ENCODE results near the gene FETUB. TPM values are rescaled to one million over a fixed set of nuclear protein-coding genes. Genes with fewer than 3 reads are reported as not detected.

FETUB gene
- total RNA-seq, 2 experiments from 2014 or later: not detected

DNA sequence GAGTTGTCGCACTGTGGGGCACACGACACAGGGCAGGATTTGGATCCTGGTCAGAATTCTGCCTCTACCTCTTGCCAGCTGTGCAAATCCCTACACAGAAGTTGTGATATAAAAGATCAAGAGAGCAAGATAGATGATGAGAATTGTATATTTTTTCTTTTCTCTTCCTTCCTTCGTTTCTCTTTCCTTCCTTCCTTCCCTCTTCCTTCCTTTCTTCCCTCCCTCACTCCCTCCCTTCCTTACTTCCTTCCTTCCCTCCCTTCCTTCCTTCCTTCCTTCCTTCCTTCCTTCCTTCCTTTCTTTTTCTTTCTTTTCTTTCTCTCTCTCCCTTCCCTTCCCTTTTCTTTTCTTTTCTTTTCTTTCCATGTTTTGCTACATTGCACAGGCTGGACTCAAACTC is 39.3 kb upstream of the FETUB start:
- Mint-ChIP-seq H3K9me3 (ENCODE audit: insufficient read depth) (no peaks in the 10 kb centered on the region), H3K27ac (no peak overlapping the region), H3K36me3 (ENCODE audit: low read depth) (no peaks in the 10 kb centered on the region), H3K4me1 (ENCODE audit: low read depth) (no peaks in the 10 kb centered on the region), H3K4me3 (no peak overlapping the region), H3K27me3 (ENCODE audit: low read depth) (no peaks in the 10 kb centered on the region)
- ChIA-PET CTCF (interaction anchor here (1.7 to 2.9 kb wide), 3 partner anchors 14 to 60 kb away, joined by 4 to 13 read pairs (median 9); no protein-coding TSS in a partner anchor), POLR2A (no interaction called here)
- ATAC-seq: no peak
- DNase-seq: no peak

DNA sequence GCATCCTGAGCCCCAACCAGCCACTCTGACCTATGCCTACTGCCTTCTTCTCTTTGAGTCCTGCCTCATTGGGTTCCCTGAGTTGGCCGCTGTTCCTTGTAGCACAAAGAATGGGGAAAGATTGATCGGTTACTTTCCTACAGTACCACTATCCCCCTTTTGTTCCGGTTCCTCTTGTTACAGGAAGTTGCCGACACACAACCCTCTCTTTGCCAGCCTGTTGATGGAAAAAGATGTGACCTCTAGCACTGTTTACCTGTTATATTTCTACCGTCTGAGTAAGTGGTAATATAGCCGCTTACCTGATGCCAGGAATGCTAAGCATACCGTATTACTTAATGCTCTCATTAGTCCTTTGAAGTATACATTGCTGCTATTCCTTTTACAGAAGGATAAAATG is 37.0 kb upstream of the FETUB start:
- H3K4me1 Mint-ChIP-seq (ENCODE audit: low read depth): no peaks in the 10 kb centered on the region
- DNase-seq: no peak
- no peaks in the 10 kb centered on the region for H3K36me3 Mint-ChIP-seq (ENCODE audit: low read depth)
- ATAC-seq: no peak
- H3K27me3 Mint-ChIP-seq (ENCODE audit: low read depth): peaks cover 2% of the 10 kb centered on the region
- H3K4me3 Mint-ChIP-seq: no peak overlapping the region
- no peak overlapping the region for H3K27ac Mint-ChIP-seq
- H3K9me3 Mint-ChIP-seq (ENCODE audit: insufficient read depth): no peaks in the 10 kb centered on the region
- CTCF ChIA-PET: interaction anchor here (1.2 to 2.7 kb wide), 2 partner anchors 11 to 14 kb away, joined by 8 to 26 read pairs; no protein-coding TSS in a partner anchor
- POLR2A ChIA-PET: no interaction called here

DNA sequence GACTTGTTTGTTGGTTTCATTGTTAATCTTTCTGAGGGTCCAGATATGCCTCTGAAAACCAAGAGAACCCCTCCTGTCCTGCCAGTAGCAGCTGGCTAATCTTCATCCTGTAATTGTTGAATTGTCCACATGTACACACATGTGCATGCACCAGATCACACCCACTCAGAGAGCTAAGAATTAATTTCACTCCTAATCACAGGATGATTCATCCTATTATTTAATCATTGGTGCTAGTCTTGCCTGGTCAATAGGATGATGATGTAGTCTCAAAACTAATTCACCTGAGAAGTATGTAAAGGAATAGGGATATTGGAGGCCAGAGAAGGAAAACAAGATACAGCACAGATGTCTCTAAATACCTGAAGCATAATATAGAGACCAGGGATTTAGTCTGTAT is 35.1 kb upstream of the FETUB start:
- Mint-ChIP-seq H3K27ac (no peak overlapping the region), H3K4me1 (ENCODE audit: low read depth) (no peaks in the 10 kb centered on the region), H3K9me3 (ENCODE audit: insufficient read depth) (no peaks in the 10 kb centered on the region), H3K4me3 (no peak overlapping the region), H3K36me3 (ENCODE audit: low read depth) (no peaks in the 10 kb centered on the region), H3K27me3 (ENCODE audit: low read depth) (peaks cover 2% of the 10 kb centered on the region)
- ChIA-PET CTCF (interaction anchor here (0.6 to 2.7 kb wide), 4 partner anchors 9 to 628 kb away, joined by 3 to 26 read pairs (median 6); no protein-coding TSS in a partner anchor), POLR2A (no interaction called here)
- no peak for DNase-seq
- no peak for ATAC-seq

DNA sequence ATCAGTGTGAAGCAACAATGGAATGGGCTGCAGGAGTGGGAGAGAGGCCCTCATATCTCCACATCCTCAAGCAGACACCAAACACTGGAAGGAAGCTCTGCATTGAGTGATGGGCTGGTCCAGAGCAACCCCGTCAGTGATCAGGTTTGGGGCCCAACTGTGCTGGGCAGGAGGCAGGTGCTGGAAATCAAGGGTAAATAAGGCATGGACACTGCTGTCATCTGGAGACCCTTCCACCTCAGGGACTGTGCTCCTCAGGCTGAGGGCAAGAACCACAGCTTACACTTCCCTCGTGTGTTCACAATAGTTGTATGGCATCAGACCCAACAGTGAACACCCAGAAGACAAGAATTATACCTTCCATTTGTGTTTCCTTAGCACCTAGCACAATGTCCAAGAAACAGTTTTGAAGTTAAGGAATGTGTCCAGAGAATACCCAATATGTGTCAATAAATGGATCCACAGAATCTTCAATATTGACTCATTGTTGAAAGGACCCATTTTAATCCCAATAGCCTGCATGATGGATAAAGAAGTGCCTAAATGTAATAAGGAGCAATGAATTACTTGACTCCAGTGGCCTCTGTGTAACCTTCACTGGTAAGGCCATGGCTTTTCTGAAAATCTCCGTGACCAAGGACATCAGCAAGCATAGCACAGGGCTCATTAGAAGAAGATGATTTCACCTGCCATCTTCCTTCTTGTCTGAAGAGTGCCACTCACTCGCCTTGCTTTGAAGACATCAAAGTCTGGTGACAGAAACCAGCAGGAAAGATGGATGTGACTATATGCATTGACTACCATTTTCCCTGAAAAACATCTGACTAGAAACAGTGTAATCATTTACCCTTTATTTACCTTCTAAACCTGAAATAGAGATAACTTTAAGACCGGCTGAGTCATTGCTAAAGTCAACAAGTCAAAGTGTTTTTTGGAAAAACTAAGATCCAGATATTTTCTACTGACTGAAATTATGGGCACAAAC is 34.3 kb upstream of the FETUB start:
- H3K27ac Mint-ChIP-seq: no peak overlapping the region
- ChIA-PET POLR2A (no interaction called here), CTCF (interaction anchor here (1.0 to 2.7 kb wide), 3 partner anchors 8 to 216 kb away, joined by 3 to 26 read pairs (median 7); no protein-coding TSS in a partner anchor)
- DNase-seq (no peak), ATAC-seq (no peak)
- H3K36me3 Mint-ChIP-seq (ENCODE audit: low read depth): no peaks in the 10 kb centered on the region
- no peaks in the 10 kb centered on the region for H3K9me3 Mint-ChIP-seq (ENCODE audit: insufficient read depth)
- no peak overlapping the region for H3K4me3 Mint-ChIP-seq
- peaks cover 2% of the 10 kb centered on the region for H3K27me3 Mint-ChIP-seq (ENCODE audit: low read depth)
- H3K4me1 Mint-ChIP-seq (ENCODE audit: low read depth): no peaks in the 10 kb centered on the region

DNA sequence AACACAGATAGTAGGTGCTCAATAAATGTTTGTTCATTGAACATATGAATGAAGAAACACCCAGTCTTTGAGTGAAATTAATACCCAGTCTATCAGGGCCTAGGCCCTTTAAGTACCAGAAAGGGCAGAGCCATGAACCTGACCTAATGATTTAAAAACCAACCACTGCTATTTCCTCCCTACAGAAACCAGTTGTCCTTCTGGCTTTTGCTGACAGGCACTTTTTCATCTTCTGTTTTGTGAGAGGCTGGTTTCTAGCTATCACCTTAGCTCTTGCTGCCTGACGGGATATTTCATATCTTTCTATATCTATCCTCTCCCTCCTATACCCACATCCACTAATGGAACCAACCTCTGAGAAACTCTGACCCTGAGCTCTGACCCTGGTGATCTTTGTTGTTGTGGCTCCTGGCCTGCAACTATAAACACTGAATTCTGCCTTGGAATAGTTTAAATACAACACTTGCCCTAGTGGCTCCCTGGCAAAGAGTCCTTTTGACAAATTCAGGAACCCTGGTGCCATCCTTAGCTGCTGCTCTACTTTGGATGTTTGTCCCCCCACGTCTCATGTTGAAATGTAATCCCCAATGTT is 31.5 kb upstream of the FETUB start:
- Mint-ChIP-seq H3K27ac (no peak overlapping the region), H3K9me3 (ENCODE audit: insufficient read depth) (no peaks in the 10 kb centered on the region), H3K36me3 (ENCODE audit: low read depth) (no peaks in the 10 kb centered on the region), H3K4me3 (no peak overlapping the region), H3K4me1 (ENCODE audit: low read depth) (no peaks in the 10 kb centered on the region), H3K27me3 (ENCODE audit: low read depth) (peaks cover 17% of the 10 kb centered on the region)
- ATAC-seq (no peak), DNase-seq (no peak)
- ChIA-PET POLR2A (no interaction called here), CTCF (interaction anchor here (1.2 to 2.1 kb wide), 5 partner anchors 9 to 625 kb away, joined by 3 to 15 read pairs (median 4); no protein-coding TSS in a partner anchor)

DNA sequence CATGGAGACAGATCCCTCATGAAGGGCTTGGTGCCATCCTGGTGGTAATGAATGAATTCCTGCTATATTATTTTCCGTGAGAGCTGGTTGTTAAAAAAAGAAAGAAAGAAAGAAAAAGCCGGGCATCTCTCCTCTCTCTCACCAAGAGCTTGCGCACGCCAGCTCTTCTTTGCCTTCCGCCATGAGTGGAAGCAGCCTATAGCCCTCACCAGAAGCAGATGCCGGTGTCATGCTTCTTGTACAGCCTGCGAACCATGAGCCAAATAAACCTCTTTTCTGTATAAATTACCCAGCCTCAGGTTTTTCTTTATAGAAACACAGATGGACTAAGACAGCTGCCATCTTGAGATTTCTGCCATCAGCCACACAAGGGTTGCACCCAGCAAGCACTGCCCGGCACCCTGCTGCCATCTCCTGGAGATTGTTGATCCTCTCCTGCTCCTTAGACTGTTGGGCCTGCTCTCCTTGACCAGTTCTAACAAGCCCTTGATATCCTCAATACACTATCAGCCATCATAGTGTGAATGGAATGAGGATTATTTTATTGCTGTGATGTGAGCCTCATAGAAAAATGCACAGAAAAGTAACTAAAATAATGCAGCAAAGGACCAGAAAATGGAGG is 30.8 kb upstream of the FETUB start:
- ATAC-seq (no peak), DNase-seq (no peak)
- Mint-ChIP-seq H3K9me3 (ENCODE audit: insufficient read depth) (no peaks in the 10 kb centered on the region), H3K4me1 (ENCODE audit: low read depth) (peaks cover 2% of the 10 kb centered on the region), H3K4me3 (no peak overlapping the region), H3K36me3 (ENCODE audit: low read depth) (no peaks in the 10 kb centered on the region), H3K27ac (no peak overlapping the region), H3K27me3 (ENCODE audit: low read depth) (peaks cover 22% of the 10 kb centered on the region)
- ChIA-PET POLR2A (interaction anchor here (0.5 kb wide), 1 partner anchor 174 kb away, joined by 3 read pairs; the partner anchor contains the start of gene EIF4A2), CTCF (interaction anchor here (1.2 to 2.1 kb wide), 5 partner anchors 9 to 626 kb away, joined by 3 to 15 read pairs (median 4); no protein-coding TSS in a partner anchor)

DNA sequence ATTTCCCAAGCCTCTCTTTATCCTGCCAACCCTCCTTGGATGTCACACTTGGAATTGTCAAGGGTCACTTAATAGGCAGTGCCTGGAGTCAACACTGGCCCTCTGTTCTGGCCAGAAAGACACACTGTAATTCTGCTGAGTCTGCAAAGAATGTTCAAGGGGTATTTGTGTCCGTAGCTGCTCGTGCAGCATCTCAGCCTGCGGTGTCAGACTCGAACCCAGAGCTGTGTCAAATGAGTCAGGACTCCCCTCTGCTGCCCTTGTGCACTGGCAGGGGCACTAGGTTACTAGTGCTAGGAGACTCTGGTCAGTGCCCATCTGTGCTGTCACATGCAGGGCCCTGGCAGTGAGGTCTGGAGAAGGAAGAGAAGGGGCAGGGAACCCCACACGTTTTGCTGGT is 28.1 kb upstream of the FETUB start:
- ChIA-PET CTCF (interaction anchor here (1.5 kb wide), 1 partner anchor 668 kb away, joined by 5 read pairs; no protein-coding TSS in a partner anchor), POLR2A (interaction anchor here (1.7 kb wide), 1 partner anchor 171 kb away, joined by 5 read pairs; the partner anchor contains the start of gene EIF4A2)
- no peak for DNase-seq
- no peak overlapping the region for H3K4me3 Mint-ChIP-seq
- H3K36me3 Mint-ChIP-seq (ENCODE audit: low read depth): no peaks in the 10 kb centered on the region
- peaks cover 18% of the 10 kb centered on the region for H3K4me1 Mint-ChIP-seq (ENCODE audit: low read depth)
- no peaks in the 10 kb centered on the region for H3K9me3 Mint-ChIP-seq (ENCODE audit: insufficient read depth)
- peaks cover 27% of the 10 kb centered on the region for H3K27me3 Mint-ChIP-seq (ENCODE audit: low read depth)
- H3K27ac Mint-ChIP-seq: no peak overlapping the region
- no peak for ATAC-seq

DNA sequence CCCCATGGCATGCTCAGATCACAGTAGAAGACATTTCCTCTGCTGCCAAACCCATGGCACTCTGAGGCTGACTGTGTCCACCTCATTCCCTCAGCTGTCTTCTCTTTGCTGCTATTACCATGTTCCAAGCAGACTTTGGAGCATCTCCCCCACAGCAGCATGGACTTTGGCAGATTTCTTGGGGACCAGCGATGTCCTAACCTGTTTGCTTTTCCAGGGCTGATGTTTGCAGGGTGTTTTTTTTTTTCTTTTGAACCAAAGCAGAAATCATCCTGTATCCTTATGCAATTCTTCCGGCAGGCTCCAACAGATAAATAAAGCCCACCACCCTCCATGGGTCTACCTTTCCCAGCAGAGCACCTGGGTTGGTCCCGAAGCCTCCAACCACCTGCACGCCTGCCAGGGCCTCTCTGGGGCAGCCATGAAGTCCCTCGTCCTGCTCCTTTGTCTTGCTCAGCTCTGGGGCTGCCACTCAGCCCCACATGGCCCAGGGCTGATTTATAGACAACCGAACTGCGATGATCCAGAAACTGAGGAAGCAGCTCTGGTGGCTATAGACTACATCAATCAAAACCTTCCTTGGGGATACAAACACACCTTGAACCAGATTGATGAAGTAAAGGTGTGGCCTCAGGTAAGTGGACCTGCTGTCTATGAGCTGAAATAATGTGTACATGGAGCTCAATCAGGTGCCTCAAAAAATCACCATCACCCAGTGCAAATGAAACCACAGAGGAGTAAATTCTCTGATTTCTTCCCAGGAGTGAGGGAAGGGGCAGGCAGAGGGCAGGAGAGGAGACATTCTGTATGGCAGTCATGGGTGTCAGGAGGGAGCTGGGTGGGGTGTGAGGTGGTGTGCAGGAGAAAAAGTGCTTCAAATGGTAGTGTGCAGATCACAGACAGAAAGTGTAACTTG is 27.2 kb upstream of the FETUB start, which contains the start of gene AHSG:
TSS of gene AHSG (plus strand) at position 340 of the 916 bp plus-strand sequence. CDS start at position 422, 82 bp downstream.
- DNase-seq (no peak), ATAC-seq (no peak)
- no peak within 1 kb of the TSS for H3K4me3 Mint-ChIP-seq
- ChIA-PET POLR2A (interaction anchor here (1.7 to 2.7 kb wide), 2 partner anchors 43 to 171 kb away, joined by 5 to 10 read pairs; partner anchors contain the start of genes DNAJB11 and EIF4A2), CTCF (interaction anchor here (2.1 to 6.6 kb wide), 7 partner anchors 9 to 209 kb away, joined by 10 to 164 read pairs (median 78); partner anchors contain the start of genes DNAJB11 and TBCCD1)
- H3K27ac Mint-ChIP-seq: no peak within 1 kb of the TSS
- peaks cover 24% of the 10 kb centered on the region for H3K4me1 Mint-ChIP-seq (ENCODE audit: low read depth)
- H3K27me3 Mint-ChIP-seq (ENCODE audit: low read depth): peaks cover 33% of the 10 kb centered on the region
- H3K9me3 Mint-ChIP-seq (ENCODE audit: insufficient read depth): no peaks in the 10 kb centered on the region
- no peaks in the 10 kb centered on the region for H3K36me3 Mint-ChIP-seq (ENCODE audit: low read depth)

DNA sequence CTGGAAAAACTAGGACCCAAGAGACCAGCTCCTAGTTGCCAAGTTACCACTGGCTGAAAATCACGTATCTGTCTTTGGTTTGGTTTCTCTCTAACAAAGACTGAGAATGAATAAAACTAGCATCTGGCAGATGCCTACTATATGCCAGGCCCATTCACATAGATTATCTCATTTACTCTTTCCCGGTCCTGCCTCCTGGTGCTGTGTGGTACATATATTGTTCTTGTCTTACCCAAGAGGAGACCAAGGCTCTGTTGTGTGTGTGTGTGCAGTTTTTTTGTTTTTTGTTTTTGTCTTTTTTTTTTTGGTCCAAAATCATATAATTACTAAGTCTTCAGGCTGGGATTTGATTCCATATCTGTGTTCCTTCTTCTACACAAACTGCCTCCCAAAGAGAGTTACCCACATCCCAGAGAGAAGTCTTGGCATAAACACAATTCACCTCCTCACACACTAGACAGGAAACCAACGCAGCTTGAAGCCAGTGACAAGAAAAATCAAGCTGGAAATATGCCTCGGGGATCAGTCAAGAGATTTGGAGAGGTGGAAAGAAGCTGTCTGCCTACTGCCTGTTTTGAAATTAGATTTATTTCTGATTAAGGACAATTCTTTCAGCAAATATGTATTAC is 26.4 kb upstream of the FETUB start:
- Mint-ChIP-seq H3K4me3 (no peak overlapping the region), H3K36me3 (ENCODE audit: low read depth) (no peaks in the 10 kb centered on the region), H3K27me3 (ENCODE audit: low read depth) (peaks cover 41% of the 10 kb centered on the region), H3K27ac (no peak overlapping the region), H3K4me1 (ENCODE audit: low read depth) (peaks cover 24% of the 10 kb centered on the region), H3K9me3 (ENCODE audit: insufficient read depth) (no peaks in the 10 kb centered on the region)
- DNase-seq: no peak
- POLR2A ChIA-PET: interaction anchor here (0.6 to 2.7 kb wide), 5 partner anchors 44 to 208 kb away, joined by 4 to 10 read pairs (median 5); partner anchors contain the start of genes DNAJB11 and EIF4A2
- CTCF ChIA-PET: interaction anchor here (1.0 to 6.6 kb wide), 25 partner anchors 10 to 936 kb away, joined by 3 to 164 read pairs (median 10); partner anchors contain the start of genes DNAJB11, FETUB, RFC4 and TBCCD1
- ATAC-seq: no peak

DNA sequence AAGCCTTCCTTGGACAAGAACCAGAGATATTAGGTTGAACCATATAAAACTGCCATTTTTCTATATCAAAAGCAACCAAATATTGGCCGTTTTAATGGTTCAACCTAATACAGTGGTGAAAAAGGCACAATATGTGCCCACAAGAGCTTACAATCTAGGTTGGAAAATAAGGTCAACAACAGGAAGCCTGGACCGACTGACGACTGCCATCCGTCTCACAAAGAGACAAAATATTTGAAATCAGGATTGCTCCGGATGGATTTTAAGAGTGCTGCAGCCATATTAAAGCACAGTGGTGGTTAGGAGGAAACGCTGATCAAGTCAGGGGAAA is 26.0 kb upstream of the FETUB start:
- H3K36me3 Mint-ChIP-seq (ENCODE audit: low read depth): no peaks in the 10 kb centered on the region
- H3K27me3 Mint-ChIP-seq (ENCODE audit: low read depth): peaks cover 42% of the 10 kb centered on the region
- POLR2A ChIA-PET: interaction anchor here (0.6 to 2.7 kb wide), 5 partner anchors 44 to 953 kb away, joined by 3 to 10 read pairs (median 4); partner anchors contain the start of genes DNAJB11 and EIF4A2
- no peaks in the 10 kb centered on the region for H3K9me3 Mint-ChIP-seq (ENCODE audit: insufficient read depth)
- H3K4me1 Mint-ChIP-seq (ENCODE audit: low read depth): peaks cover 24% of the 10 kb centered on the region
- no peak overlapping the region for H3K4me3 Mint-ChIP-seq
- CTCF ChIA-PET: interaction anchor here (0.6 to 6.6 kb wide), 48 partner anchors 10 to 954 kb away, joined by 3 to 164 read pairs (median 4); partner anchors contain the start of genes DNAJB11, FETUB, RFC4 and RPL39L
- no peak for ATAC-seq
- H3K27ac Mint-ChIP-seq: no peak overlapping the region
- no peak for DNase-seq

Measured in activated CD8-positive, alpha-beta T cell treated with anti-CD3 and anti-CD28 coated beads, Interleukin-2, amount 10 ng/mL, durations not matched to agents 7 days and 5 days (primary cell).